Inferior parietal cortex (tissue), 1 donor: ENCODE results near the gene LCK.

ENCODE experiments used
- DNase-seq: peaks from one replicate; pipeline ENCODE4 v3.0.0-alpha.2; 2016; ENCODE audit errors: extremely low spot score

LCK gene

GRCh38 chr1:32250893-32251716 is at the start of gene LCK:
Gene LCK (plus strand): TSS chr1:32251265. CDS start chr1:32274330, 23,065 bp downstream.
- no peak for DNase-seq

- no peak for DNase-seq
Measured at GRCh38 chr1:32204943-32205361, 46.1 kb upstream of the LCK start.

GRCh38 chr1:32205401-32206370 is 45.4 kb upstream of the LCK start, which contains the start of gene IQCC:
Gene IQCC (plus strand): TSS chr1:32205671. CDS start chr1:32205682, 11 bp downstream.
- DNase-seq, result peak; percentile 90

GRCh38 chr1:32208469-32208868 is 42.6 kb upstream of the LCK start:
- DNase-seq, result no peak

GRCh38 chr1:32208891-32209328 is 42.2 kb upstream of the LCK start, which contains the start of gene DCDC2B:
Gene DCDC2B (plus strand): TSS chr1:32209089. CDS start chr1:32209094, 5 bp downstream.
- DNase-seq, result no peak

GRCh38 chr1:32215629-32216480 is 35.2 kb upstream of the LCK start:
- DNase-seq, result peak; percentile 68

GRCh38 chr1:32216566-32216965 is 34.5 kb upstream of the LCK start:
- DNase-seq, result no peak

- no peak for DNase-seq
Measured at GRCh38 chr1:32219022-32219421, 32.0 kb upstream of the LCK start.

GRCh38 chr1:32220746-32221580 is 30.1 kb upstream of the LCK start:
- DNase-seq, result no peak

GRCh38 chr1:32221581-32221979 is 29.5 kb upstream of the LCK start:
- no peak for DNase-seq

- peak; percentile 98 for DNase-seq
Measured at GRCh38 chr1:32221980-32222755, 28.9 kb upstream of the LCK start, which contains the start of the genes EIF3I and TMEM234. Gene EIF3I (plus strand): TSS chr1:32222407. CDS start chr1:32222442, 35 bp downstream. Gene TMEM234 (minus strand): TSS chr1:32222353. CDS start chr1:32222322, 31 bp downstream.

GRCh38 chr1:32223683-32224082 is 27.4 kb upstream of the LCK start:
- no peak for DNase-seq

GRCh38 chr1:32224285-32224684 is 26.8 kb upstream of the LCK start:
- DNase-seq, result no peak

- DNase-seq, result no peak
Measured at GRCh38 chr1:32228771-32229170, 22.3 kb upstream of the LCK start.

GRCh38 chr1:32231843-32232432 is 19.1 kb upstream of the LCK start:
- DNase-seq, result no peak

- DNase-seq, result no peak
Measured at GRCh38 chr1:32232558-32233304, 18.3 kb upstream of the LCK start.

GRCh38 chr1:32234792-32235191 is 16.3 kb upstream of the LCK start:
- no peak for DNase-seq

GRCh38 chr1:32239337-32239736 is 11.7 kb upstream of the LCK start:
- no peak for DNase-seq
